HepG2 (cell line): ENCODE data around the gene TAS2R39.

ENCODE experiments used
- CBX1 ChIP-seq: IDR thresholded peaks from one replicate; pipeline ENCODE4 v1.6.1; 2016; ENCODE audit warnings: antibody characterized with exemption, low read depth
- JUN ChIP-seq: sonication (generic); formaldehyde crosslinking; IDR thresholded peaks from 2 replicates; pipeline ENCODE4 v1.4.0; 2020; ENCODE audit warnings: mild to moderate bottlenecking, missing genetic modification reagents
- SNAPC2 ChIP-seq: sonication (generic); formaldehyde crosslinking; IDR thresholded peaks from 2 replicates; pipeline ENCODE4 v1.8.1; 2022; ENCODE audit warnings: mild to moderate bottlenecking, missing genetic modification reagents
- TF ChIP-seq, protein P1 (sequence below): sonication (generic); formaldehyde crosslinking; IDR thresholded peaks from 2 replicates; pipeline ENCODE4 v1.5.0; 2020; ENCODE audit warnings: mild to moderate bottlenecking, missing genetic modification reagents, moderate library complexity
- TF ChIP-seq, protein P2 (sequence below): sonication (generic); formaldehyde crosslinking; IDR thresholded peaks from 2 replicates; pipeline ENCODE4 v1.4.0; 2020; ENCODE audit warnings: mild to moderate bottlenecking, missing genetic modification reagents

DNA sequence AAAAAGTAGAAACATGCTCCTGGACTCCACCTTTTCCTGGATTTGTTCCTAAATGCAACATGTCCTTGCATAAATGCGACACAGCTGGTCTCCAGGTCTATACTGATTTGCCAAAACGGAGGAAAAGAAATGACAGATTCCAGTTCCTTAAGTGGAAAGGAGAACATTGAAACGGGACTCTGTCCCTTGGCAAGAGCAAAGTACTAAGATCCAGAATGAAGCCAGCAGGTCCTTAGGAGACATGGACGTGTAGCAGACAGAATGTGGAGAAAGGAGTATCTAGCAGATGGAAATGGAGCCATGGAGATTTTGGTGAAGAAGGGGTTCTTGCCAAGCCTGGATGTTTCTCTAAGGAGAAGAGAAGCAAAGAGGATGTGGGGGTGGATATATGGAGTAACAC lies 35.2 kb upstream of the TAS2R39 start:
- TF ChIP-seq JUN (CRISPR knock-in tag) (no peak), SNAPC2 (no peak), CBX1 (no peak)
- TF ChIP-seq, protein P1, sequence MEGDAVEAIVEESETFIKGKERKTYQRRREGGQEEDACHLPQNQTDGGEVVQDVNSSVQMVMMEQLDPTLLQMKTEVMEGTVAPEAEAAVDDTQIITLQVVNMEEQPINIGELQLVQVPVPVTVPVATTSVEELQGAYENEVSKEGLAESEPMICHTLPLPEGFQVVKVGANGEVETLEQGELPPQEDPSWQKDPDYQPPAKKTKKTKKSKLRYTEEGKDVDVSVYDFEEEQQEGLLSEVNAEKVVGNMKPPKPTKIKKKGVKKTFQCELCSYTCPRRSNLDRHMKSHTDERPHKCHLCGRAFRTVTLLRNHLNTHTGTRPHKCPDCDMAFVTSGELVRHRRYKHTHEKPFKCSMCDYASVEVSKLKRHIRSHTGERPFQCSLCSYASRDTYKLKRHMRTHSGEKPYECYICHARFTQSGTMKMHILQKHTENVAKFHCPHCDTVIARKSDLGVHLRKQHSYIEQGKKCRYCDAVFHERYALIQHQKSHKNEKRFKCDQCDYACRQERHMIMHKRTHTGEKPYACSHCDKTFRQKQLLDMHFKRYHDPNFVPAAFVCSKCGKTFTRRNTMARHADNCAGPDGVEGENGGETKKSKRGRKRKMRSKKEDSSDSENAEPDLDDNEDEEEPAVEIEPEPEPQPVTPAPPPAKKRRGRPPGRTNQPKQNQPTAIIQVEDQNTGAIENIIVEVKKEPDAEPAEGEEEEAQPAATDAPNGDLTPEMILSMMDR (CRISPR knock-in tag) = no peak
- TF ChIP-seq, protein P2, sequence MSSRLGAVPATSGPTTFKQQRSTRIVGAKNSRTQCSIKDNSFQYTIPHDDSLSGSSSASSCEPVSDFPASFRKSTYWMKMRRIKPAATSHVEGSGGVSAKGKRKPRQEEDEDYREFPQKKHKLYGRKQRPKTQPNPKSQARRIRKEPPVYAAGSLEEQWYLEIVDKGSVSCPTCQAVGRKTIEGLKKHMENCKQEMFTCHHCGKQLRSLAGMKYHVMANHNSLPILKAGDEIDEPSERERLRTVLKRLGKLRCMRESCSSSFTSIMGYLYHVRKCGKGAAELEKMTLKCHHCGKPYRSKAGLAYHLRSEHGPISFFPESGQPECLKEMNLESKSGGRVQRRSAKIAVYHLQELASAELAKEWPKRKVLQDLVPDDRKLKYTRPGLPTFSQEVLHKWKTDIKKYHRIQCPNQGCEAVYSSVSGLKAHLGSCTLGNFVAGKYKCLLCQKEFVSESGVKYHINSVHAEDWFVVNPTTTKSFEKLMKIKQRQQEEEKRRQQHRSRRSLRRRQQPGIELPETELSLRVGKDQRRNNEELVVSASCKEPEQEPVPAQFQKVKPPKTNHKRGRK (CRISPR knock-in tag) = no peak
